Esophagus muscularis mucosa (tissue), 4 donors: ENCODE results near the gene TNK2.

ENCODE experiments used
- CTCF ChIP-seq, 3 experiments: fragments of 200-600 bp in 2 of 3; fragments of 450-650 bp in 1 of 3; sonication (generic) in 2 of 3; IDR thresholded peaks; one replicate each; pipeline ENCODE4 v1.5.1; 2017 to 2019; ENCODE audit warnings: antibody characterized with exemption in 3 of 3, mild to moderate bottlenecking in 2 of 3, moderate library complexity in 1 of 3
- EP300 ChIP-seq: sonication (generic); formaldehyde crosslinking; IDR thresholded peaks from one replicate; pipeline ENCODE4 v1.6.1; 2017; ENCODE audit warnings: antibody characterized with exemption
- POLR2A ChIP-seq: fragments of 450-650 bp; IDR thresholded peaks from one replicate; pipeline ENCODE4 v1.6.1; 2017; ENCODE audit warnings: antibody characterized with exemption, moderate library complexity, mild to moderate bottlenecking, low read depth
- POLR2AphosphoS5 ChIP-seq, 2 donors: sonication (generic); formaldehyde crosslinking; IDR thresholded peaks; one replicate each; pipeline ENCODE4 v1.6.1; 2017; ENCODE audit warnings: antibody characterized with exemption in 2 of 2

GRCh38 chr3:195884691-195885035, 23.7 kb downstream of the TNK2 start:
- TF ChIP-seq POLR2A (no peak), CTCF (IDR thresholded peaks at IDR 0.05) (no peak), POLR2AphosphoS5 (IDR thresholded peaks at IDR 0.05) (no peak), EP300 (no peak)
